GM10266 (cell line): ENCODE results near the gene MTCL1.

Experiments used
- DNase-seq: peaks from one replicate; pipeline ENCODE4 v3.0.0; 2012; ENCODE audit errors: extremely low spot score
- CTCF ChIP-seq: IDR thresholded peaks from 2 replicates; pipeline ENCODE4 v1.5.1; 2012; ENCODE audit warnings: mild to moderate bottlenecking, low read depth; ENCODE audit not compliant: control insufficient read depth, insufficient read depth; ENCODE audit errors: missing control alignments

Gene MTCL1

GRCh38 chr18:8673256-8674209 lies 31.8 kb upstream of the MTCL1 start:
- no peak for TF ChIP-seq CTCF
- peak; percentile 47 for DNase-seq

- DNase-seq: no peak
- TF ChIP-seq CTCF: no peak
These were observed 30.3 kb upstream of the MTCL1 start for GRCh38 chr18:8675057-8675456.

- DNase-seq: no peak
- no peak for TF ChIP-seq CTCF
These were observed 24.2 kb upstream of the MTCL1 start for GRCh38 chr18:8681196-8681595.

GRCh38 chr18:8684577-8684976 lies 20.8 kb upstream of the MTCL1 start:
- TF ChIP-seq CTCF: no peak
- DNase-seq: no peak

GRCh38 chr18:8685141-8685913 lies 20.0 kb upstream of the MTCL1 start:
- no peak for DNase-seq
- TF ChIP-seq CTCF: no peak

- TF ChIP-seq CTCF: no peak
- no peak for DNase-seq
These were observed 19.5 kb upstream of the MTCL1 start for GRCh38 chr18:8685914-8686216.

GRCh38 chr18:8686611-8687010 lies 18.7 kb upstream of the MTCL1 start:
- no peak for TF ChIP-seq CTCF
- no peak for DNase-seq
